Astrocyte (in vitro differentiated cells and primary cell): Measurements from ENCODE around the gene JAKMIP1. TPM values are rescaled to one million over a fixed set of nuclear protein-coding genes. Genes with fewer than 3 reads are reported as not detected.

Experiments
- DNase-seq: peaks from one replicate; pipeline ENCODE4 v3.0.0-alpha.2; 2010; ENCODE audit warnings: low read depth
- FAIRE-seq: peaks from 2 replicates; lab custom pipeline; 2011; peaks lifted over from hg19 to GRCh38; lab: Jason Lieb, UNC
- H2AFZ ChIP-seq: 2 replicates; pipeline ENCODE4 v1.6.0; 2012; ENCODE audit warnings: low read depth, low read length, inconsistent platforms
- H3K27ac ChIP-seq: 2 replicates; pipeline ENCODE4 v1.5.1; 2011; ENCODE audit warnings: low read depth, low read length, inconsistent platforms
- H3K27me3 ChIP-seq: 2 replicates; pipeline ENCODE4 v1.6.0; 2011; ENCODE audit warnings: low read length, inconsistent platforms; ENCODE audit not compliant: insufficient read depth
- H3K36me3 ChIP-seq: 2 replicates; pipeline ENCODE4 v1.5.1; 2011; ENCODE audit warnings: low read length, inconsistent platforms; ENCODE audit not compliant: insufficient read depth
- H3K4me1 ChIP-seq: 2 replicates; pipeline ENCODE4 v1.5.1; 2011; ENCODE audit warnings: low read length, inconsistent platforms; ENCODE audit not compliant: insufficient read depth
- H3K4me2 ChIP-seq: 2 replicates; pipeline ENCODE4 v1.6.0; 2012; ENCODE audit warnings: low read length, inconsistent platforms
- H3K4me3 ChIP-seq: 2 replicates; pipeline ENCODE4 v1.5.1; 2011; ENCODE audit warnings: low read depth, mild to moderate bottlenecking, low read length, inconsistent platforms; ENCODE audit not compliant: insufficient read depth
- H3K79me2 ChIP-seq: 2 replicates; pipeline ENCODE4 v1.6.0; 2012; ENCODE audit warnings: mild to moderate bottlenecking, low read length, inconsistent platforms; ENCODE audit not compliant: insufficient read depth
- H3K9ac ChIP-seq: 2 replicates; pipeline ENCODE4 v1.6.0; 2012; ENCODE audit warnings: mild to moderate bottlenecking, low read length, inconsistent platforms
- H3K9me3 ChIP-seq: 2 replicates; pipeline ENCODE4 v1.5.1; 2012; ENCODE audit warnings: low read depth, mild to moderate bottlenecking, low read length, inconsistent platforms; ENCODE audit not compliant: insufficient read depth
- H4K20me1 ChIP-seq: 2 replicates; pipeline ENCODE4 v1.6.0; 2012; ENCODE audit warnings: low read length, inconsistent platforms; ENCODE audit not compliant: insufficient read depth
- H3K27ac Mint-ChIP-seq: one replicate; pipeline ENCODE4 v1.8.0; 2021; ENCODE audit warnings: mild to moderate bottlenecking, mixed read lengths; ENCODE audit not compliant: unreplicated experiment
- H3K27me3 Mint-ChIP-seq: one replicate; pipeline ENCODE4 v1.8.0; 2021; ENCODE audit warnings: low read depth, mixed read lengths; ENCODE audit not compliant: unreplicated experiment
- H3K36me3 Mint-ChIP-seq: one replicate; pipeline ENCODE4 v1.8.0; 2021; ENCODE audit warnings: low read depth, mixed read lengths; ENCODE audit not compliant: unreplicated experiment
- H3K4me1 Mint-ChIP-seq: one replicate; pipeline ENCODE4 v1.8.0; 2021; ENCODE audit warnings: low read depth, mixed read lengths; ENCODE audit not compliant: unreplicated experiment
- H3K4me3 Mint-ChIP-seq: one replicate; pipeline ENCODE4 v1.8.0; 2021; ENCODE audit warnings: mild to moderate bottlenecking, moderate library complexity, mixed read lengths; ENCODE audit not compliant: unreplicated experiment
- H3K9me3 Mint-ChIP-seq: one replicate; pipeline ENCODE4 v1.8.0; 2021; ENCODE audit warnings: mild to moderate bottlenecking, mixed read lengths; ENCODE audit not compliant: unreplicated experiment
- EZH2 ChIP-seq: IDR thresholded peaks from 2 replicates; pipeline ENCODE4 v1.6.1; 2012; ENCODE audit warnings: mild to moderate bottlenecking, low read length, inconsistent platforms; ENCODE audit not compliant: insufficient read depth
- total RNA-seq: library from RNA; stranded (reverse); gene quantifications from 2 replicates; pipeline ENCODE4 v1.2.1, GENCODE V29; 2021
- TF ChIP-seq, protein P1 (sequence below): IDR thresholded peaks from 2 replicates; pipeline ENCODE4 v1.5.1; 2011; ENCODE audit warnings: low read depth, mild to moderate bottlenecking, inconsistent platforms, low read length, moderate library complexity; ENCODE audit not compliant: insufficient read depth

The JAKMIP1 gene
- total RNA-seq, 1 donor from 2014 or later: 0.50 TPM

DNA sequence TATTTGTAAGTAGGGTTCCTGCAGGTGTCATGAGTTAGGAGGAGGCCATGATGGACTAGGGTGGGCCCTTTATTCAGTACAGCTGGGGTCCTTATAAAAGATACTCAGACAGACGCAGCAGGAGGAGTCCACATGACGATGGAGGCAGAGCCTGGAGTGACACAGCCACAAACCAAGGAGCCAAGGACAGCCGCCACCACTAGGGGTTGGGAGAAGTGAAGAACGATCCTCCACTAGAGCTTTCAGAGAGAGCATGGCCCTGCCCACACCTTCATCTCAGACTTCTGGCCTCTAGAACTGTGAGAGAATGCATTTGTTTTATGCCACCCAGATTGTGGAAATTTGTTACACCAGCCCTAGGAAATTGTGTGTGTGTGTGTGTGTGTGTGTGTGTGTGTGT lies 31.1 kb downstream of the JAKMIP1 start:
- Histone ChIP-seq H3K27ac (no peak overlapping the region), H2AFZ (no peak overlapping the region), H3K9ac (no peak overlapping the region), H3K4me2 (no peak overlapping the region), H4K20me1 (no peaks in the 10 kb centered on the region), H3K36me3 (no peaks in the 10 kb centered on the region), H3K79me2 (no peaks in the 10 kb centered on the region), H3K9me3 (peaks cover 10% of the 10 kb centered on the region), H3K4me1 (no peaks in the 10 kb centered on the region), H3K27me3 (no peaks in the 10 kb centered on the region), H3K4me3 (no peak overlapping the region)
- Mint-ChIP-seq H3K9me3 (peaks cover 13% of the 10 kb centered on the region), H3K27me3 (peaks cover 6% of the 10 kb centered on the region), H3K36me3 (no peaks in the 10 kb centered on the region), H3K4me3 (no peak overlapping the region), H3K27ac (no peak overlapping the region), H3K4me1 (no peaks in the 10 kb centered on the region)
- TF ChIP-seq, protein P1, sequence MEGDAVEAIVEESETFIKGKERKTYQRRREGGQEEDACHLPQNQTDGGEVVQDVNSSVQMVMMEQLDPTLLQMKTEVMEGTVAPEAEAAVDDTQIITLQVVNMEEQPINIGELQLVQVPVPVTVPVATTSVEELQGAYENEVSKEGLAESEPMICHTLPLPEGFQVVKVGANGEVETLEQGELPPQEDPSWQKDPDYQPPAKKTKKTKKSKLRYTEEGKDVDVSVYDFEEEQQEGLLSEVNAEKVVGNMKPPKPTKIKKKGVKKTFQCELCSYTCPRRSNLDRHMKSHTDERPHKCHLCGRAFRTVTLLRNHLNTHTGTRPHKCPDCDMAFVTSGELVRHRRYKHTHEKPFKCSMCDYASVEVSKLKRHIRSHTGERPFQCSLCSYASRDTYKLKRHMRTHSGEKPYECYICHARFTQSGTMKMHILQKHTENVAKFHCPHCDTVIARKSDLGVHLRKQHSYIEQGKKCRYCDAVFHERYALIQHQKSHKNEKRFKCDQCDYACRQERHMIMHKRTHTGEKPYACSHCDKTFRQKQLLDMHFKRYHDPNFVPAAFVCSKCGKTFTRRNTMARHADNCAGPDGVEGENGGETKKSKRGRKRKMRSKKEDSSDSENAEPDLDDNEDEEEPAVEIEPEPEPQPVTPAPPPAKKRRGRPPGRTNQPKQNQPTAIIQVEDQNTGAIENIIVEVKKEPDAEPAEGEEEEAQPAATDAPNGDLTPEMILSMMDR: no peak
- TF ChIP-seq EZH2: no peak
- no peak for FAIRE-seq
- DNase-seq: no peak

DNA sequence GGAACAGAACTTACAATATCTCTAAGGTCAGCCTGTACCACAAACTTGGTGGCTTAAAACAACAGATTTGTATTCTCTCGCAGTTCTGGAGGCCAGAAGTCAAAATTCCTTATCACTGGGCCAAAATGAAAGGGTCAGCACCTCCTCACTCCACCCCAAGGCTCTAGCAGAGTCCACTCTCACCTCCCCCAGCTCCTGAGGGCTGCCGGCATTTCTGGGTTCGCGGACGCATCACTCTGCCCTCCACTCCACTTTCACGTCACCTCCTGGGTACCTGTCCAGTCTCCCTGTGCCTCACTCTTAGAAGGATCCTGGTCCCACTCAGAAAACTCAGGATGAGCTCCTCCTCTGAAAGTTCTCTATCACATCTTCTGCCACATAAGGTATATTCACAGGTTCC lies 34.6 kb downstream of the JAKMIP1 start:
- FAIRE-seq (no peak), DNase-seq (no peak)
- no peaks in the 10 kb centered on the region for H3K4me1 ChIP-seq
- TF ChIP-seq EZH2: no peak
- TF ChIP-seq, protein P1: no peak
- no peak overlapping the region for H3K27ac ChIP-seq
- no peaks in the 10 kb centered on the region for H4K20me1 ChIP-seq
- peaks cover 20% of the 10 kb centered on the region for H3K9me3 Mint-ChIP-seq
- H3K9ac ChIP-seq: no peak overlapping the region
- H3K27ac Mint-ChIP-seq: no peak overlapping the region
- H3K4me1 Mint-ChIP-seq: no peaks in the 10 kb centered on the region
- no peak overlapping the region for H3K4me3 ChIP-seq
- H3K79me2 ChIP-seq: no peaks in the 10 kb centered on the region
- peaks cover 4% of the 10 kb centered on the region for H3K36me3 Mint-ChIP-seq
- no peak overlapping the region for H3K4me3 Mint-ChIP-seq
- no peak overlapping the region for H3K4me2 ChIP-seq
- no peaks in the 10 kb centered on the region for H3K27me3 ChIP-seq
- no peak overlapping the region for H2AFZ ChIP-seq
- H3K36me3 ChIP-seq: no peaks in the 10 kb centered on the region
- H3K27me3 Mint-ChIP-seq: peaks cover 20% of the 10 kb centered on the region
- peaks cover 26% of the 10 kb centered on the region for H3K9me3 ChIP-seq

DNA sequence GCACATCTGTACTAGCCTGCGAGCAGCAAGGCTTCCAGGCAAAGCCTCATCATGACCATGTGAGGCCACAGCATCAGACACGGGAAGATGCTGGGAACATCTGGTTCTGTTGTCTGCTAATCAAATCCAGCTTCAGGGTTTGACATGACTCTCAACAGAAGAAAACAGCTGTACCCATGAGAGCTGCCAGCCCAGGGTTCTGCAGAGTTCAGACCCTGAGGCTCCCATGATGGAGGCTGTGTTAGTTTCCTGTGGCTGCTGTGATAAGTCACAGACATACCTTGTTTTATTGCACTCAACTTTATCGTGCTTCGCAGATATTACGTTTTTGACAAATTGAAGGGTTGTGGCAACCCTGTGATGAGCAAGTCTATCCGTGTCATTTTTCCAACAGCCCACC lies 37.5 kb downstream of the JAKMIP1 start:
- Mint-ChIP-seq H3K4me1 (no peaks in the 10 kb centered on the region), H3K27me3 (peaks cover 39% of the 10 kb centered on the region), H3K27ac (no peak overlapping the region), H3K36me3 (peaks cover 4% of the 10 kb centered on the region), H3K9me3 (peaks cover 20% of the 10 kb centered on the region), H3K4me3 (no peak overlapping the region)
- FAIRE-seq (no peak), DNase-seq (no peak)
- H3K36me3 ChIP-seq: no peaks in the 10 kb centered on the region
- H3K4me3 ChIP-seq: no peak overlapping the region
- H3K4me2 ChIP-seq: no peak overlapping the region
- peaks cover 20% of the 10 kb centered on the region for H3K9me3 ChIP-seq
- H2AFZ ChIP-seq: no peak overlapping the region
- no peaks in the 10 kb centered on the region for H3K79me2 ChIP-seq
- no peak overlapping the region for H3K9ac ChIP-seq
- H3K4me1 ChIP-seq: no peaks in the 10 kb centered on the region
- H3K27ac ChIP-seq: no peak overlapping the region
- peaks cover 3% of the 10 kb centered on the region for H3K27me3 ChIP-seq
- TF ChIP-seq, protein P1: no peak
- no peak for TF ChIP-seq EZH2
- H4K20me1 ChIP-seq: no peaks in the 10 kb centered on the region
